HepG2 (cell line): ENCODE data around the gene MRI1. TPM values are rescaled to one million over a fixed set of nuclear protein-coding genes. Genes with fewer than 3 reads are reported as not detected.

ENCODE experiments used
- ARNT ChIP-seq: fragments of 450-650 bp; IDR thresholded peaks from 2 replicates; pipeline ENCODE4 v1.6.1; 2017
- GABPA ChIP-seq, 2 experiments: IDR thresholded peaks; 2 replicates each; pipeline ENCODE4 v1.6.1; 2011 to 2016; ENCODE audit warnings: low read depth in 2 of 2, low read length in 1 of 2, missing biosample characterization in 1 of 2, missing genetic modification characterization in 1 of 2
- HDAC1 ChIP-seq: sonication (generic); formaldehyde crosslinking; IDR thresholded peaks from 2 replicates; pipeline ENCODE4 v1.5.1; 2020; ENCODE audit warnings: mild to moderate bottlenecking, missing genetic modification reagents
- HOXA3 ChIP-seq: sonication (generic); formaldehyde crosslinking; IDR thresholded peaks from 2 replicates; pipeline ENCODE4 v1.5.0; 2020; ENCODE audit warnings: missing genetic modification reagents
- HOXA9 ChIP-seq: sonication (generic); formaldehyde crosslinking; IDR thresholded peaks from 2 replicates; pipeline ENCODE4 v1.8.1; 2022; ENCODE audit warnings: missing genetic modification reagents, mild to moderate bottlenecking, moderate library complexity, borderline replicate concordance
- KAT2B ChIP-seq: fragments of 150-350 bp; IDR thresholded peaks from 2 replicates; pipeline ENCODE4 v1.6.1; 2014; ENCODE audit warnings: low read depth, low read length, borderline replicate concordance
- KDM6A ChIP-seq: IDR thresholded peaks from 2 replicates; pipeline ENCODE4 v1.6.1; 2016; ENCODE audit warnings: low read depth
- PCBP2 ChIP-seq: fragments of 200-400 bp; formaldehyde crosslinking; optimal IDR thresholded peaks from 2 replicates; pipeline ENCODE3; 2018; ENCODE audit warnings: low read length, low read depth; ENCODE audit not compliant: poor library complexity, severe bottlenecking
- RELA ChIP-seq: sonication (generic); formaldehyde crosslinking; IDR thresholded peaks from 2 replicates; pipeline ENCODE4 v1.4.0; 2020; ENCODE audit warnings: missing genetic modification reagents
- SIX1 ChIP-seq: sonication (generic); formaldehyde crosslinking; IDR thresholded peaks from 2 replicates; pipeline ENCODE4 v1.4.0; 2020; ENCODE audit warnings: missing genetic modification reagents, borderline replicate concordance
- THYN1 ChIP-seq: sonication (generic); formaldehyde crosslinking; IDR thresholded peaks from 2 replicates; pipeline ENCODE4 v1.8.1; 2023; ENCODE audit warnings: low read depth, mild to moderate bottlenecking, moderate library complexity, missing genetic modification reagents, borderline replicate concordance
- TRIM24 ChIP-seq: sonication (generic); formaldehyde crosslinking; IDR thresholded peaks from 2 replicates; pipeline ENCODE4 v1.8.0; 2022; ENCODE audit warnings: mild to moderate bottlenecking, missing genetic modification reagents
- U2AF1 ChIP-seq: fragments of 200-400 bp; formaldehyde crosslinking; optimal IDR thresholded peaks from 2 replicates; pipeline ENCODE3; 2017; ENCODE audit warnings: mild to moderate bottlenecking, low read depth, low read length
- ZC3H4 ChIP-seq: sonication (generic); formaldehyde crosslinking; IDR thresholded peaks from 2 replicates; pipeline ENCODE4 v1.4.0; 2020; ENCODE audit warnings: missing genetic modification reagents, borderline replicate concordance
- ZNF282 ChIP-seq: fragments of 450-650 bp; IDR thresholded peaks from 2 replicates; pipeline ENCODE4 v1.6.1; 2018; ENCODE audit not compliant: partially characterized antibody
- ZNF3 ChIP-seq: IDR thresholded peaks from 2 replicates; pipeline ENCODE4 v1.7.0; 2017; ENCODE audit warnings: inconsistent platforms
- ZNF343 ChIP-seq: sonication (generic); formaldehyde crosslinking; IDR thresholded peaks from 2 replicates; pipeline ENCODE4 v1.4.0; 2020; ENCODE audit warnings: mild to moderate bottlenecking, missing genetic modification reagents
- ZNF451 ChIP-seq: sonication (generic); formaldehyde crosslinking; IDR thresholded peaks from 2 replicates; pipeline ENCODE4 v1.5.0; 2020; ENCODE audit warnings: mild to moderate bottlenecking, missing genetic modification reagents
- ZNF530 ChIP-seq: sonication (generic); formaldehyde crosslinking; IDR thresholded peaks from 2 replicates; pipeline ENCODE4 v1.5.0; 2020; ENCODE audit warnings: low read depth, mild to moderate bottlenecking, missing genetic modification reagents
- ZNF564 ChIP-seq: sonication (generic); formaldehyde crosslinking; IDR thresholded peaks from 2 replicates; pipeline ENCODE4 v1.8.1; 2023; ENCODE audit warnings: mild to moderate bottlenecking, missing genetic modification reagents
- ZNF773 ChIP-seq: sonication (generic); formaldehyde crosslinking; IDR thresholded peaks from 2 replicates; pipeline ENCODE4 v1.4.0; 2020; ENCODE audit warnings: missing genetic modification reagents, borderline replicate concordance
- polyA plus RNA-seq, 8 experiments: library from polyadenylated mRNA; depleted of rRNA in 3 of 8; stranded (reverse) in 7 of 8; unstranded in 1 of 8; fragments of >200 nt; fragmentation: Illumina TruSeq in 4 of 8; extraction: Trizol in 4 of 8; gene quantifications; 2 replicates each; pipeline versions ENCODE4 v1.2.1 to v1.2.3, GENCODE V29; 2011 to 2016; ENCODE audit warnings: low read depth in 4 of 8, missing spikeins in 1 of 8, mixed read lengths in 1 of 8; ENCODE audit not compliant: insufficient read depth in 1 of 8
- total RNA-seq, 5 experiments: library from RNA; depleted of rRNA; stranded (reverse); fragments of >200 nt; fragmentation: Illumina TruSeq; extraction: Trizol; gene quantifications; 2 replicates each; pipeline ENCODE4 v1.2.3, GENCODE V29; 2016; ENCODE audit warnings: low read depth in 1 of 5
- TF ChIP-seq, protein P1 (sequence below): IDR thresholded peaks from 2 replicates; pipeline ENCODE4 v1.6.1; 2016; ENCODE audit warnings: low read depth, missing genetic modification reagents, missing compliant biosample characterization

MRI1 gene
- total and polyA plus RNA-seq, 2 of the 13 experiments (the other 11 are each of a cell fraction or from before 2014, with no cell fraction given): 20.1 to 20.6 TPM

GRCh38 chr19:13774217-13775191, 10.2 kb downstream of the MRI1 start, which contains the start of gene C19orf53 (continued):
- TF ChIP-seq HOXA3 (CRISPR knock-in tag) (peak; percentile 94), TRIM24 (no peak), SIX1 (CRISPR knock-in tag) (no peak; the same call in 1 of the 2 replicates), U2AF1 (no peak), ARNT (no peak), ZNF451 (peak; percentile 58; the same call in 1 of the 2 replicates), ZNF773 (no peak), ZNF282 (no peak), ZNF343 (CRISPR knock-in tag) (peak; percentile 79), PCBP2 (no peak), THYN1 (CRISPR knock-in tag) (no peak), HOXA9 (no peak), ZNF3 (CRISPR knock-in tag) (no peak), ZNF564 (CRISPR knock-in tag) (0 out of 2 replicates have a peak, but pooled peaks have one; percentile 43), ZC3H4 (CRISPR knock-in tag) (0 out of 2 replicates have a peak, but pooled peaks have one; percentile 49), KAT2B (no peak), KDM6A (CRISPR knock-in tag) (no peak), RELA (0 out of 2 replicates have a peak, but pooled peaks have one; percentile 38), HDAC1 (peak; percentile 88; the same call in 1 of the 2 replicates), ZNF530 (CRISPR knock-in tag) (no peak), GABPA (IDR thresholded peaks at IDR 0.05; ENCODE audit: low read depth, low read length) (peak; percentile 97), GABPA (CRISPR knock-in tag; IDR thresholded peaks at IDR 0.05; ENCODE audit: low read depth) (peak; percentile 100)
- TF ChIP-seq, protein P1, sequence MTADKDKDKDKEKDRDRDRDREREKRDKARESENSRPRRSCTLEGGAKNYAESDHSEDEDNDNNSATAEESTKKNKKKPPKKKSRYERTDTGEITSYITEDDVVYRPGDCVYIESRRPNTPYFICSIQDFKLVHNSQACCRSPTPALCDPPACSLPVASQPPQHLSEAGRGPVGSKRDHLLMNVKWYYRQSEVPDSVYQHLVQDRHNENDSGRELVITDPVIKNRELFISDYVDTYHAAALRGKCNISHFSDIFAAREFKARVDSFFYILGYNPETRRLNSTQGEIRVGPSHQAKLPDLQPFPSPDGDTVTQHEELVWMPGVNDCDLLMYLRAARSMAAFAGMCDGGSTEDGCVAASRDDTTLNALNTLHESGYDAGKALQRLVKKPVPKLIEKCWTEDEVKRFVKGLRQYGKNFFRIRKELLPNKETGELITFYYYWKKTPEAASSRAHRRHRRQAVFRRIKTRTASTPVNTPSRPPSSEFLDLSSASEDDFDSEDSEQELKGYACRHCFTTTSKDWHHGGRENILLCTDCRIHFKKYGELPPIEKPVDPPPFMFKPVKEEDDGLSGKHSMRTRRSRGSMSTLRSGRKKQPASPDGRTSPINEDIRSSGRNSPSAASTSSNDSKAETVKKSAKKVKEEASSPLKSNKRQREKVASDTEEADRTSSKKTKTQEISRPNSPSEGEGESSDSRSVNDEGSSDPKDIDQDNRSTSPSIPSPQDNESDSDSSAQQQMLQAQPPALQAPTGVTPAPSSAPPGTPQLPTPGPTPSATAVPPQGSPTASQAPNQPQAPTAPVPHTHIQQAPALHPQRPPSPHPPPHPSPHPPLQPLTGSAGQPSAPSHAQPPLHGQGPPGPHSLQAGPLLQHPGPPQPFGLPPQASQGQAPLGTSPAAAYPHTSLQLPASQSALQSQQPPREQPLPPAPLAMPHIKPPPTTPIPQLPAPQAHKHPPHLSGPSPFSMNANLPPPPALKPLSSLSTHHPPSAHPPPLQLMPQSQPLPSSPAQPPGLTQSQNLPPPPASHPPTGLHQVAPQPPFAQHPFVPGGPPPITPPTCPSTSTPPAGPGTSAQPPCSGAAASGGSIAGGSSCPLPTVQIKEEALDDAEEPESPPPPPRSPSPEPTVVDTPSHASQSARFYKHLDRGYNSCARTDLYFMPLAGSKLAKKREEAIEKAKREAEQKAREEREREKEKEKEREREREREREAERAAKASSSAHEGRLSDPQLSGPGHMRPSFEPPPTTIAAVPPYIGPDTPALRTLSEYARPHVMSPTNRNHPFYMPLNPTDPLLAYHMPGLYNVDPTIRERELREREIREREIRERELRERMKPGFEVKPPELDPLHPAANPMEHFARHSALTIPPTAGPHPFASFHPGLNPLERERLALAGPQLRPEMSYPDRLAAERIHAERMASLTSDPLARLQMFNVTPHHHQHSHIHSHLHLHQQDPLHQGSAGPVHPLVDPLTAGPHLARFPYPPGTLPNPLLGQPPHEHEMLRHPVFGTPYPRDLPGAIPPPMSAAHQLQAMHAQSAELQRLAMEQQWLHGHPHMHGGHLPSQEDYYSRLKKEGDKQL: no peak
